HG02852 (cell line): ENCODE results near the gene PMS1.
"Not testable (repeated sequence)": the region's sequence is repeated elsewhere in the genome, so short reads cannot be mapped to it uniquely, and the experiment has no call there.

Experiments
- ATAC-seq: cut with Tn5 transposase; IDR thresholded peaks from one replicate; pipeline ENCODE4 v1.9.1; 2021; ENCODE audit warnings: mild to moderate bottlenecking, moderate library complexity; ENCODE audit not compliant: unreplicated experiment

The PMS1 gene

GRCh38 chr2:189803431-189803830, 19.2 kb downstream of the PMS1 start:
- ATAC-seq: no peak

- no peak for ATAC-seq
Measured at GRCh38 chr2:189818249-189819038, 34.2 kb downstream of the PMS1 start.

GRCh38 chr2:189819297-189819704, 35.1 kb downstream of the PMS1 start:
- no peak for ATAC-seq

GRCh38 chr2:189821953-189822748, 37.9 kb downstream of the PMS1 start:
- ATAC-seq: no peak

GRCh38 chr2:189824694-189825396, 40.6 kb downstream of the PMS1 start:
- no peak for ATAC-seq

GRCh38 chr2:189826039-189826438, 41.8 kb downstream of the PMS1 start:
- ATAC-seq: no peak

- ATAC-seq: no peak
Measured at GRCh38 chr2:189829102-189829833, 45.0 kb downstream of the PMS1 start.

GRCh38 chr2:189830510-189830909, 46.3 kb downstream of the PMS1 start:
- ATAC-seq: no peak

- peak; percentile 61 for ATAC-seq
Measured at GRCh38 chr2:189834059-189834458, 49.8 kb downstream of the PMS1 start.

GRCh38 chr2:189834642-189835041, 50.4 kb downstream of the PMS1 start:
- ATAC-seq: not testable (repeated sequence)

- ATAC-seq: no peak
Measured at GRCh38 chr2:189835855-189836558, 51.8 kb downstream of the PMS1 start.

GRCh38 chr2:189836644-189837043, 52.4 kb downstream of the PMS1 start:
- no peak for ATAC-seq

GRCh38 chr2:189837326-189837725, 53.1 kb downstream of the PMS1 start:
- ATAC-seq: no peak

GRCh38 chr2:189841019-189841418, 56.8 kb downstream of the PMS1 start:
- no peak for ATAC-seq

- ATAC-seq: no peak
Measured at GRCh38 chr2:189848276-189848675, 64.0 kb downstream of the PMS1 start.

- no peak for ATAC-seq
Measured at GRCh38 chr2:189849550-189849949, 65.3 kb downstream of the PMS1 start.

- no peak for ATAC-seq
Measured at GRCh38 chr2:189851174-189851826, 67.0 kb downstream of the PMS1 start.

GRCh38 chr2:189854187-189854586, 69.9 kb downstream of the PMS1 start:
- no peak for ATAC-seq

- no peak for ATAC-seq
Measured at GRCh38 chr2:189854940-189855339, 70.7 kb downstream of the PMS1 start.

GRCh38 chr2:189858291-189858690, 74.0 kb downstream of the PMS1 start:
- no peak for ATAC-seq
